Stimulated activated naive CD8-positive, alpha-beta T cell treated with anti-CD3 and anti-CD28 coated beads, Interleukin-15, Interleukin-2, amounts not matched to agents 100 ng/mL and 50 ng/mL, for 24 hours (primary cell): Measurements from ENCODE around the gene SPECC1.
"Not testable (repeated sequence)": the region's sequence is repeated elsewhere in the genome, so short reads cannot be mapped to it uniquely, and the experiment has no call there.

Experiments
- H3K27ac Mint-ChIP-seq: one replicate; pipeline ENCODE4 v1.8.0; 2021; ENCODE audit warnings: mild to moderate bottlenecking, mixed read lengths
- H3K27me3 Mint-ChIP-seq: one replicate; pipeline ENCODE4 v1.8.0; 2021; ENCODE audit warnings: mixed read lengths
- H3K36me3 Mint-ChIP-seq: one replicate; pipeline ENCODE4 v1.8.0; 2021; ENCODE audit warnings: low read depth, mixed read lengths
- H3K4me1 Mint-ChIP-seq: one replicate; pipeline ENCODE4 v1.8.0; 2021; ENCODE audit warnings: low read depth, mixed read lengths
- H3K4me3 Mint-ChIP-seq: one replicate; pipeline ENCODE4 v1.8.0; 2021; ENCODE audit warnings: mild to moderate bottlenecking, mixed read lengths
- H3K9me3 Mint-ChIP-seq: one replicate; pipeline ENCODE4 v1.8.0; 2021; ENCODE audit warnings: mixed read lengths

SPECC1 gene

GRCh38 chr17:20236578-20237227 is 227.5 kb downstream of the SPECC1 start:
- Mint-ChIP-seq H3K4me3 (no peak overlapping the region), H3K9me3 (peaks cover 4% of the 10 kb centered on the region), H3K36me3 (no peaks in the 10 kb centered on the region), H3K4me1 (peaks cover 23% of the 10 kb centered on the region), H3K27me3 (no peaks in the 10 kb centered on the region), H3K27ac (no peak overlapping the region)

GRCh38 chr17:20239776-20240175 is 230.6 kb downstream of the SPECC1 start:
- not testable (repeated sequence) for H3K9me3 Mint-ChIP-seq, H3K27me3 Mint-ChIP-seq, H3K27ac Mint-ChIP-seq, H3K4me1 Mint-ChIP-seq, H3K4me3 Mint-ChIP-seq, H3K36me3 Mint-ChIP-seq

GRCh38 chr17:20241855-20242254 is 232.7 kb downstream of the SPECC1 start:
- no peak overlapping the region for H3K27ac Mint-ChIP-seq
- H3K9me3 Mint-ChIP-seq: no peaks in the 10 kb centered on the region

GRCh38 chr17:20242271-20242670 is 233.1 kb downstream of the SPECC1 start:
- no peak overlapping the region for H3K27ac Mint-ChIP-seq
- H3K4me1 Mint-ChIP-seq: peaks cover 16% of the 10 kb centered on the region
- H3K27me3 Mint-ChIP-seq: no peaks in the 10 kb centered on the region
- no peaks in the 10 kb centered on the region for H3K36me3 Mint-ChIP-seq
- H3K4me3 Mint-ChIP-seq: no peak overlapping the region
- no peaks in the 10 kb centered on the region for H3K9me3 Mint-ChIP-seq

More at GRCh38 chr17:20241855-20242254, 232.7 kb downstream of the SPECC1 start:
- H3K36me3 Mint-ChIP-seq: no peaks in the 10 kb centered on the region
- H3K4me1 Mint-ChIP-seq: peaks cover 12% of the 10 kb centered on the region
- H3K4me3 Mint-ChIP-seq: no peak overlapping the region
- no peaks in the 10 kb centered on the region for H3K27me3 Mint-ChIP-seq

- Mint-ChIP-seq H3K9me3 (no peaks in the 10 kb centered on the region), H3K27me3 (no peaks in the 10 kb centered on the region), H3K27ac (no peak overlapping the region), H3K4me3 (no peak overlapping the region), H3K36me3 (no peaks in the 10 kb centered on the region), H3K4me1 (peaks cover 18% of the 10 kb centered on the region)
Measured at GRCh38 chr17:20243524-20243923, 234.4 kb downstream of the SPECC1 start.

- Mint-ChIP-seq H3K27ac (no peak overlapping the region), H3K4me3 (no peak overlapping the region), H3K9me3 (no peaks in the 10 kb centered on the region), H3K4me1 (peaks cover 21% of the 10 kb centered on the region), H3K36me3 (peaks cover 5% of the 10 kb centered on the region), H3K27me3 (no peaks in the 10 kb centered on the region)
Measured at GRCh38 chr17:20244671-20245070, 235.5 kb downstream of the SPECC1 start.

- H3K27ac Mint-ChIP-seq: no peak overlapping the region
- H3K4me1 Mint-ChIP-seq: peaks cover 25% of the 10 kb centered on the region
- H3K9me3 Mint-ChIP-seq: no peaks in the 10 kb centered on the region
- no peak overlapping the region for H3K4me3 Mint-ChIP-seq
- peaks cover 9% of the 10 kb centered on the region for H3K36me3 Mint-ChIP-seq
- H3K27me3 Mint-ChIP-seq: no peaks in the 10 kb centered on the region
Measured at GRCh38 chr17:20246692-20247091, 237.5 kb downstream of the SPECC1 start.

- Mint-ChIP-seq H3K36me3 (peaks cover 19% of the 10 kb centered on the region), H3K4me3 (no peak overlapping the region), H3K27ac (no peak overlapping the region), H3K4me1 (peaks cover 26% of the 10 kb centered on the region), H3K9me3 (no peaks in the 10 kb centered on the region), H3K27me3 (no peaks in the 10 kb centered on the region)
Measured at GRCh38 chr17:20253323-20253722, 244.2 kb downstream of the SPECC1 start.

GRCh38 chr17:20254541-20254940 is 245.4 kb downstream of the SPECC1 start:
- Mint-ChIP-seq H3K27ac (no peak overlapping the region), H3K27me3 (no peaks in the 10 kb centered on the region), H3K36me3 (peaks cover 20% of the 10 kb centered on the region), H3K4me1 (peaks cover 25% of the 10 kb centered on the region), H3K9me3 (no peaks in the 10 kb centered on the region), H3K4me3 (no peak overlapping the region)

GRCh38 chr17:20256144-20256543 is 247.0 kb downstream of the SPECC1 start:
- peaks cover 16% of the 10 kb centered on the region for H3K36me3 Mint-ChIP-seq
- H3K9me3 Mint-ChIP-seq: no peaks in the 10 kb centered on the region

GRCh38 chr17:20257008-20257407 is 247.8 kb downstream of the SPECC1 start:
- Mint-ChIP-seq H3K4me3 (no peak overlapping the region), H3K27me3 (no peaks in the 10 kb centered on the region), H3K36me3 (peaks cover 16% of the 10 kb centered on the region), H3K9me3 (no peaks in the 10 kb centered on the region), H3K27ac (no peak overlapping the region), H3K4me1 (peaks cover 26% of the 10 kb centered on the region)

More at GRCh38 chr17:20256144-20256543, 247.0 kb downstream of the SPECC1 start:
- Mint-ChIP-seq H3K27me3 (no peaks in the 10 kb centered on the region), H3K4me1 (peaks cover 19% of the 10 kb centered on the region), H3K27ac (no peak overlapping the region), H3K4me3 (no peak overlapping the region)

GRCh38 chr17:20257798-20258197 is 248.6 kb downstream of the SPECC1 start:
- H3K36me3 Mint-ChIP-seq: peaks cover 16% of the 10 kb centered on the region
- H3K4me3 Mint-ChIP-seq: no peak overlapping the region
- peaks cover 34% of the 10 kb centered on the region for H3K4me1 Mint-ChIP-seq
- H3K27me3 Mint-ChIP-seq: no peaks in the 10 kb centered on the region
- H3K9me3 Mint-ChIP-seq: no peaks in the 10 kb centered on the region
- H3K27ac Mint-ChIP-seq: no peak overlapping the region

GRCh38 chr17:20259668-20260067 is 250.5 kb downstream of the SPECC1 start:
- Mint-ChIP-seq H3K27me3 (no peaks in the 10 kb centered on the region), H3K4me3 (no peak overlapping the region), H3K4me1 (peaks cover 29% of the 10 kb centered on the region), H3K27ac (no peak overlapping the region), H3K36me3 (peaks cover 14% of the 10 kb centered on the region), H3K9me3 (no peaks in the 10 kb centered on the region)

GRCh38 chr17:20260268-20260667 is 251.1 kb downstream of the SPECC1 start:
- Mint-ChIP-seq H3K4me3 (no peak overlapping the region), H3K27ac (no peak overlapping the region), H3K9me3 (no peaks in the 10 kb centered on the region), H3K4me1 (peaks cover 30% of the 10 kb centered on the region), H3K36me3 (peaks cover 10% of the 10 kb centered on the region), H3K27me3 (no peaks in the 10 kb centered on the region)

- Mint-ChIP-seq H3K27ac (no peak overlapping the region), H3K27me3 (no peaks in the 10 kb centered on the region), H3K4me3 (no peak overlapping the region), H3K4me1 (peaks cover 40% of the 10 kb centered on the region), H3K36me3 (peaks cover 10% of the 10 kb centered on the region), H3K9me3 (no peaks in the 10 kb centered on the region)
Measured at GRCh38 chr17:20262226-20263114, 253.3 kb downstream of the SPECC1 start.
